SW 1271 (cell line): ENCODE results near the gene F13A1.

Experiments used
- DNase-seq, 2 experiments: peaks; one replicate each; lab custom pipeline; 2025; lab: John Stamatoyannopoulos, UW

Gene F13A1

DNA sequence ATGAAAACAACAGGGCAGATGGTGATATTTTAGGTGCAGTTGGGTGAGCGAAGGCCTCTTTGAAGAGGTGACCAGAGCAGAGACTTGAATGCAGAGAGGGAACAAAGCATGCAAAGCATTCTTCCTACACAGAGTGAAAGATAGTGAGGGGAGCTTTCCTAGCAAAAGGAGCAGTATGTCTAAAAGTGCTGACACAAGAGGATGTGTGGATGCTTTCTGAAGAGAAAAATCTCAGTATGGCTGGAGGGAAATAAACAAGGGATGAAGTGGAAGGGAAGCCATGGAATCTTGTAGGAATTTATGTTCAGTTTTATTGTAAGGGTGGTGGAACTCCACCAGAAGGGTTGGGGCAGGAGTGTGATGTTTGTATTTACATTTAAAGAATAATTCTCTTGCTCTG is 128.6 kb downstream of the F13A1 start:
- no peak for DNase-seq

GRCh38 chr6:6191476-6191875 is 129.0 kb downstream of the F13A1 start:
- no peak for DNase-seq

DNA sequence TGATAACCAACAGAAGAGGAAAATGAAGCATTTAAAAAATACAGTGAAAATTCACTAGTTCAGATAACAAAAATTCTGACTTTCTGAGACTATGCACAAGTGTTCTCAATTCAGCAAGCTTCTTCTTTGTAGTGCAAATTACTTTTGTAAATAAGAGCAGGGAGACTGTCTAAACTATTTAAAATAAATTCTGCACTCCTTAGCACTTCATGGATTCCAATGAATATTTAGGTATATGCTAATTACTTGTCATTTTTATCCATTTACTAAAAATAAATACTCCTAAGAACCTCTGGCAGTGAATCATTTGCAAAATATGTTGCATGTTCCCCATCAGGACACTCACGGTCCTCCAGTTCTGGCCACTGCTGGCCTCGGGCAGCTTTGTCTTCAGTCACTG is 139.8 kb downstream of the F13A1 start:
- no peak for DNase-seq

DNA sequence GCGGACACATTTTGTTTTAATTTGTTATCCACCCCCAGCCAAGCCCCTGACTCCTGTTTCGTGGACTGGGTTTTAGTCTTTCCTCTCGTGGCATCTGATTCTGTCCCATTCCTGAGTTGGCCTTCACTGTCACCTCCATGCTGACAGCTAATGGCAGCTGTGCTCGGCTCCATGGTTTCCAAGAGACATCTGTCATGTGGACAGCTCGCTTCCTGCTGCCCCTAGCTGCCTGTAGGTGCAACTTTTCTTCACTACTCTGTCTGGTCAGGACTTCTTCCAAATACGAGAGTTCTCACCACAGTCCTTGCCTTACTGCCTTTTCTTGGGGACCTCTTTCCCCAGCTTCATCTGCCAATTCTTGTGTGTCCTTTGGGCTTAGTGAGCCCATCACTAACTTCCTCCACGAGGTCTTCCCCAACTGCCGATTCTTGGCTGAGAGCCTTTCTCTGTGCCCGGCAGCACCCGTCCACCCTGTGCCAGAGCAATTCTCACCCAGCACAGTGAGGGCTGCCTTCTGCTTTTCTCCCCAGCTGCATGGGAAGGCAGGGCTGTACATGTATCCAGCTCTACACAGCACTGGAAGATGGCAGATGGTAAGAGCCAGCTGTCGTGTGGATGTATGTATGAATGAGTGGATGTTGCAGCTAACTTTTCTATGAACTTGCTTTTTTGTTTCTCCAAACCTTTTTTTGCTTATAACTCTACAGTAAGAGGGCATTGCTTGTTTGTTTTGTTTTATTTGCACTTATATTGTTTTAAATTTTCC is 140.4 kb downstream of the F13A1 start:
- no peak for DNase-seq

DNA sequence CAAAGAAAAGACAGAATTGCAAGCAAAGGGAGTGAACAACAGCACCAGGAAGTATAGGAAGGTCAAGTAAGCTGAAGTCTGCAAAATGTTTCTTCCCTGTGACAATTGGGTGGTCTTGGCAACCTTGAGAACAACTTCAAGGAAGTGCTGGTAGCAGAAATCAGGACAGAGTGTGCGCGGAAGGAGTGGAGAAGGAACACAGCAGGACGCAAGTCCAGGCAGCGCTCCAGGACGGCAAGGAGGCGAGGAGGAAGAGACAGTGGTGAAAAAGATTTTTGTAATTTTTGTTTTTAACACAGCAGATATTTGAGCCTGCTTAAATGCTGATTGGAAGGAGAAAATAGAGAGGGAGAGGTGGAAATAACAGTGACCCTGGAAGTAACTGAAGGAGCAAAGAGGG is 141.7 kb downstream of the F13A1 start:
- no peak for DNase-seq

DNA sequence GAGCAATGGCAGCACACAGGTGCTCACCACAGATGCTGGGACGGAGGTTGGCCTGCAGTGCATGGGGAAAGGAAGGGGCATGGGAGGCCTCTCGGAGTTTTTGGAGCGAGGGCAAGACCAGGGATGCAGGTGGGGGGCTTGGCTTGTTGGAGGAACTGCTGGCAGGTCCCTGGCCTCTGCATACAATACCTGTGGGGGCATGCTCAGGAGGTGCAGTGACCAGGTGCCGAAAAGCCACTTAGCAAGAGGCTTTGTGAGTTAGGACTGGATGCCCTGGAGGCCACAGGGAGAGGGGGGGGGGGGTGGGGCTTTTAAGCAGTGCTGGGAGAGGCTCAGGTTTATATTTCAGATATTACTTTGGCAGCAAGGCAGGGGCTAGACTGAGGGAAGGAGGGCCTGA is 142.7 kb downstream of the F13A1 start:
- DNase-seq = no peak

GRCh38 chr6:6176586-6177228 is 143.8 kb downstream of the F13A1 start:
- DNase-seq = no peak

GRCh38 chr6:6176127-6176526 is 144.3 kb downstream of the F13A1 start:
- DNase-seq = no peak

DNA sequence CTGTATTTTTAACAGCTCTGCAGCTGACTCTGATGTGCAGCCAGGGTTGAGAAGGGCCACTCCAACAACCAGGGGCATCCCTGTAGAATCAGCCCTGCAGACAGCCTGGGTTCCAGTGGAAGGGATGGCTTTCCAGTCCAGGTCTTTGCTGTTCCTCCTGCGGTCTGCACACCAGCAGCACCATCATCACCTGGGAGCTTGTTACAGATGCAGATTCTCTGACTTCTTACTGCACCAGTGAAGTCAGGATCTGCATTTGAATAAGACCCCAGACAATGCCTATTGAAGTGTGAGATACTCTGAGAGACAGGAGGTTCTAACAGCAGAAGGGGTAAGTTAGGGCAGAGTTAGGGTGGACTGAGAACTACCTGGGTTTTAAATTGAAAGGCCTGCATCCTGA is 151.3 kb downstream of the F13A1 start:
- DNase-seq = no peak

- no peak for DNase-seq
These were observed 154.4 kb downstream of the F13A1 start for GRCh38 chr6:6166064-6166463.

GRCh38 chr6:6164367-6164766 is 156.1 kb downstream of the F13A1 start:
- DNase-seq = no peak

DNA sequence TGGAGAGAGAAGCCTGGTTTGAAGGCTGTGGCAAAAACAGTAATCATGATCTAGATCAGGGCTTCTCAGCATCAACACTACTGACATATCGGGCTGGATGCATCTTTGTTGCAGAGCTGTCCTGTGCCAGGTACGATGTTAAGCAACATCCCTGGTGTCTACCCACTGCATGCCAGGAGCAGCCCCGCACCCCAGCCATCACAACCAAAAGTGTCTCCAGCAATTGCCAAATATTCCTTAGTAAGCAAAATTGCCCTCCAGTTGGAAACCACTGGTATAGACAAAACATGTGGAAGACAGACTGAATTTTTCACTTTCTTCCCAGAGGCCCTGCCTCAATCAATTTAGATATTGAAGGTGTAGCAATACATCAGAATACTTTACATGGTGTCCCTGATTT is 166.1 kb downstream of the F13A1 start:
- no peak for DNase-seq

- no peak for DNase-seq
These were observed 168.4 kb downstream of the F13A1 start for GRCh38 chr6:6152060-6152459.

DNA sequence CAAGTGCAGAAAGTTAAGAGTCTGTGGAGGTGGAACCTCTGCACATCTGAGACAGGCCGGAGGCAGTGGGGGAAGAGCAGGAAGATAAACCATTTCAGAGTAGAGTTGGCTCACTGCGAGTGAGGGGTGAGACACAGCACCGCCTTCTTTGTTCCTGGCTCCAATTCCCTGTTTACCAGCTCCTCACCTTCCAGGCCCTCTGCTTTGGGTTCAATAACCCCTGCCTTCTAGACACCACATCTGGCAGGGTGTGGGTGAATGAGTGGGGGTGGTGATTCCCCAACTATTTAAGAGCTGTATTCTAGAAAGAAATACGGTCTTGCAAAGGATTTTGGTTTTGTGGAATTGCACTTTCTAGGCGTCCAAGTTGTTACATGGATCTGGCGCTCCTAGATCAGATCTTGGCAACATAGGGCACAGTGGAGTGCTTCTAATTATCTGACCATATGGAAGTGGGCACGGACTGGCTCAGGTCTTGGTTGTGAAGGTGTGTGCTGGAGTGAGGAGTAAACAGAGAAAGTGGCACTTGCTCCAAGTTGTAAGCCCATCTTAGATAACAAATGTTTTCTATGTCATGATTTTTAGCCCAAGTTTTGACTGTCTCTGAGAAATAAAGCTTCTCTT is 172.2 kb downstream of the F13A1 start:
- DNase-seq = no peak

DNA sequence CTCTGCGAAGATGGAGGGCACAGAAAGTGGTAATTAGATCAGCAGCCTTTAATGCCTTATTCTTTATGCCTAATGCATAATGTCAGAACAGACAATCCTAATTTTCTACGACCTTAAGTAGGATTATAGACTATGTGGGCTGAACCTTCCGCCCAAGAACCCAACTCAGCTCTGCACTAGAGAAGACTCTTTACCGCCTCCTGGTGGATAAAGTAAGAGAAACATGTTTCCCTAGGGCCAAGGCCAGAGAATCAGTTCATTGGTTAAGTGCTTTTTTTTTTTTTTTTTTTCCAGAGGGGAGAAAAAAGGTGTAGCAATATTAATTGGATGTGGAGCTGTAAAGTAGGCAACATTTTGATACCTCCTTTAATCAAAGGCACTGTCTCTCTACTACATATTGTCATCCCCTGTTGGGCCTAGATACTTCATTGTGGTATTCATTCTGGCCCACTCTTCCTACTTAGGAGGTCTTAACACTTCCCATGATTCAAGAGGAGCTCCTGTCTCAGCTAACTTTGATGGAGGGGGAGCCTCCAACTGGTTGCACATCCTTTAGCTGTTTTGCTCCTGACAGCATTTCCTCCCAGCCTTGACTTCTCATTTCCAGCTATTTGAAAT is 188.9 kb downstream of the F13A1 start:
- no peak for DNase-seq

DNA sequence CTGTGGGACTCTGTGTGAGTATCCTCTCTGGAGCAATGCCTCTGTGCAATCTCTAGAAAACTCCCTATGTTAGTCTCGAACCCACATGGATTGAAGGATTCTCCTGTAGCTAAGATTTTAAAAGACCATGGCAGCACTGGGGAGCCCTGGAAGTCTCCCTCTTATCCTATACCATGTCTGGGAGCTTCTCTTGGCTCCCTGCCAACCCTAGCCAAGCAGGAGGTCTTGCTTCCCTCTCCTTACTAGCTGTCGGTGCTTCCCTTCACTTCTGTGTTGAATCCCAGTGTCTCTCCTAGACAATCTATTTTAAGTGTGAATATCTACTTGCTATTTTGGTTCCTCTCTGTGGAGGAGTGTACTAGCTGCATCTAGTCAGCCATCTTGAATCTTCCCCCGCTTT is 195.0 kb downstream of the F13A1 start:
- DNase-seq = no peak

GRCh38 chr6:6123803-6124202 is 196.7 kb downstream of the F13A1 start:
- no peak for DNase-seq

DNA sequence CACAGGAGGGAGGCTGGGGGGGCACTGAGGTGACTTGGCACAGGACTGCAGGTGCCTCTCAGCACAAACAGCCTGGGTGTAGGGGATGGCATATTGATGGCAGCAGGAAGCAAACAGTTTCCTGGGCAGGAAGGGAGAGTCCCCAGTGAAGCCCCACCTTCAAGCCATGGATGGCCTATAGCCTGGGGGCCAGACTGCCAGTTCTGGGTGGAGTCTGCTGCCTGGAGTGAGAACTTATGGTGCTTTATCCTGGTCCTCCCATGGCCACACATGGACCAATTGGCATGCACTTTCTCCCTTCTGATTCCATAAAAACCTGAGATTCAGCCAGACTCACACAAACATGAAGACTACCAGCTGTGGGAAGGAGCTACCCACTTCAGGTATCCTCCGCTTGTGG is 198.5 kb downstream of the F13A1 start:
- DNase-seq = no peak

DNA sequence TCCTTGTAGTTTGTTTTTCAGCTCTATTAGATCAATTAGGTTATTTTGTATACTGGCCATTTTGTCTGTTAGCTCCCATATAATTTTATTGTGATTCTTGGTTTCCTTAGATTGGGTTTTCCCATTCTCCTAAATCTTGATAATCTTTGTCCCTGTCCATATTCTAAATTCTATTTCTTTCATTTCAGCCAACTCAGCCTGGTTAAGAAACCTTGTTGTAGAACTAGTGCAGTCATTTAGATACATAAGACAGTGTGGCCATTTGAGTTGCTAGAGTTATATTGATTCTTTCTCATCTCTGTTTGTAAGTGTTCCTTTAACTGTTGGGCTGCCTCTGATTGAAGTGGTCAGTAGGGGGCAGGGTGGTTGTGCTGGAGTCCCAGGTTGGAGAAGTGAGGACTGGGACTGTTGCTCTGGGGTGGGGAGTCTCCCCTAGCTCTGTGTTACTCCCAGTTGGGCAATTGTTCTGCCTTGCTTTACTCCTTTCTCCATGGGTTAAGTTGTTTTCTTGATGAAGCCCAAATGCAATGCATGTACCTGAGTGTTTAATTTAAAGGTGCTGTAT is 214.9 kb downstream of the F13A1 start:
- DNase-seq = no peak
